Daoy (cell line): ENCODE measurements around the gene INSIG1. TPM values are rescaled to one million over a fixed set of nuclear protein-coding genes. Genes with fewer than 3 reads are reported as not detected.

Source experiments
- DNase-seq: peaks from one replicate; pipeline ENCODE4 v3.0.0-alpha.2; 2015; ENCODE audit warnings: low read depth
- total RNA-seq: library from RNA; depleted of rRNA; stranded (reverse); fragments of >200 nt; shearing (Covaris generic); gene quantifications from 2 replicates; pipeline ENCODE4 v1.2.3, GENCODE V29; 2014; rRNA removed

The INSIG1 gene
- total RNA-seq, 1 experiment from 2014 or later: 83.7 TPM

- DNase-seq: no peak
Observed at GRCh38 chr7:155349601-155350331, 52.1 kb downstream of the INSIG1 start.

GRCh38 chr7:155351120-155351870 is 53.6 kb downstream of the INSIG1 start:
- DNase-seq: no peak

- DNase-seq: no peak
Observed at GRCh38 chr7:155352076-155352752, 54.5 kb downstream of the INSIG1 start.

DNA sequence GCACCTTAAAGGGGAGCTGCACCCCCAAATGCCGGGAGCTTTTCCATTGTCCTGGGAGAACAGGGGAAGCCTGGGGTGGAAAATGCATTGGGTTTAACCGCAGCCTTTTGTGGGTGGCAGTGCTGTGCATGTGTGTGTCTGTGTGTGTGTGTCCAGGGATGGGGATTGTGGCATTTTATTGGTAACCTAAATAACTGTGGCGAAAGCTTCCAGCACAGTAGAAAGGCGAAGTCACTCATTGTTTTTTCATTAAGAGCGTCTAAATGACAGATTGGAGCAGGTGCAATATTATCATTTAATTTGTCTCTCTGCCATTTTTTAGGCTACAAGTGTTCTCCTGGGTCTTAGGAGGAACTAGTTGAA is 55.1 kb downstream of the INSIG1 start:
- DNase-seq: no peak

DNA sequence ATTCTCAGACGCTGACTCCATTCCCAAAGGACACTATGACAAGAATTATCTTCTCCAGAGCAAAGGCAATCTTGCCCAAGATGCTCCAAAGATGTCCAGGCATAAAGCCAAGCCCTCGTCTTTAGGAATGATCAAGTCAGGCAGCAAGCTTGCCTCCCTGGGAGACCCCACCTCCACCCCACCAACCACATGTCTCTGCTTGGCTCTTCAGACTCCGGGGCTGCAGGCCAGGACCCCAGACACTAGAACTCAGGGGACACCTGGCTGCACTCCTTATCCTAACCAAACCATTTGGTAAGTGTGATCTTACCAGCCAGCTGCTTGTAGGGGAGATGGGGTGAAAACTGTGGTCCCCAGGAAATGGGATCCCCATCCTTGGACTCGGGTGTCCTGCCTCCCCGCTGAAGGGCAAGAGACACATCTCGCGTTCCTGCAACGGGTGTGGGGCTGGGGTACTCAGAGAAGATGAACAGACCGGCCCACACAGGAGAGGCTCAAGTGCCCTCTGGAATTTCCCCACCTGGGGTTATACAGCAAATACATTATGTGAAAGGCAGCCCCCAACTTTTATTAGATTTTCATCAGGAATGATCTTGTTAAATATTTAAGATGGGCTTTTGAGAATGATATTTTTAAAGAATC is 55.7 kb downstream of the INSIG1 start:
- no peak for DNase-seq

GRCh38 chr7:155354371-155355048 is 56.8 kb downstream of the INSIG1 start:
- DNase-seq: no peak

DNA sequence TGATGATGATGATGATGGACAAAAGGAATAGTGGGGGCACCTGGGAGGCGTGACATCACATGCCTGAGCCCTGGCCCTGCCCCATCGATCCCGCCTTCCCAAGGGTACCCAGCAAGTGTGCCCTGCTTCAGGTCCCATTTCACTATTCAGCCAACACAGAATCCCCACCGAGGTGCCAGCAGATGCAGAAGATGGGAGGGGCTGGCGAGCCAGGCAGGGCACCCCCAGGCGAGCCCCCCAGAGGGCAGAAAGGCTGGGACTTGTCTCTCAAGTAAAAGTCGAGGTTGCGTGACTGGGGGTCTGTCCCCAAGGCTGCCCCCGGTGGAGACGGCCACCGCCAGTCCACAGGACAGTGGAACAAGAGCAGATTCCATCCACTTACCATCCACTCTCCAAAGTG is 57.5 kb downstream of the INSIG1 start:
- DNase-seq: no peak

GRCh38 chr7:155355745-155356144 is 58.1 kb downstream of the INSIG1 start:
- DNase-seq: no peak

- DNase-seq: no peak
Observed at GRCh38 chr7:155356323-155357105, 58.8 kb downstream of the INSIG1 start.

DNA sequence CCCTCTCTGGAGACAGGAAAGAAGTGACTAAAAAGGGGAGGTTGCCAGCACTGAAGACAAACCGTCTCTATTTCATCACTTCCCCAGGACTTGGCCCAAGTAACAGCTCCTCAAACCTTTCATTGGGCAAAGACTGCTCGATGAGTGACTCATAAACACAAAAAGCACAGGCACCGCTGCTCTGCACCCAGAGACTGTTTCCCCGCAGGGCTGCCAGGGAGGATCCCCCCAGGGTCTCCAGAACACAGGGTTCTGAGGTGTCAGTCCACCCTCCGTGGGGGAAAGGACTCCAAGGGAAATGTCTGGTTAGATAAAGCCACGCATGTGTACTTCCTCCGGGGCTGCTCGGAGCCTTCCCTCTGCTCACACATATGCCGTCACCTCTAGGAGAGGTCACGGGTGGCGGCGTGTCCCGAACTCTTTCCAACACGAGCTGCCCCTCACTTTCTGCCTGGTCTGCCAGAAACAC is 59.9 kb downstream of the INSIG1 start:
- no peak for DNase-seq

- DNase-seq: no peak
Observed at GRCh38 chr7:155358066-155358947, 60.6 kb downstream of the INSIG1 start.

DNA sequence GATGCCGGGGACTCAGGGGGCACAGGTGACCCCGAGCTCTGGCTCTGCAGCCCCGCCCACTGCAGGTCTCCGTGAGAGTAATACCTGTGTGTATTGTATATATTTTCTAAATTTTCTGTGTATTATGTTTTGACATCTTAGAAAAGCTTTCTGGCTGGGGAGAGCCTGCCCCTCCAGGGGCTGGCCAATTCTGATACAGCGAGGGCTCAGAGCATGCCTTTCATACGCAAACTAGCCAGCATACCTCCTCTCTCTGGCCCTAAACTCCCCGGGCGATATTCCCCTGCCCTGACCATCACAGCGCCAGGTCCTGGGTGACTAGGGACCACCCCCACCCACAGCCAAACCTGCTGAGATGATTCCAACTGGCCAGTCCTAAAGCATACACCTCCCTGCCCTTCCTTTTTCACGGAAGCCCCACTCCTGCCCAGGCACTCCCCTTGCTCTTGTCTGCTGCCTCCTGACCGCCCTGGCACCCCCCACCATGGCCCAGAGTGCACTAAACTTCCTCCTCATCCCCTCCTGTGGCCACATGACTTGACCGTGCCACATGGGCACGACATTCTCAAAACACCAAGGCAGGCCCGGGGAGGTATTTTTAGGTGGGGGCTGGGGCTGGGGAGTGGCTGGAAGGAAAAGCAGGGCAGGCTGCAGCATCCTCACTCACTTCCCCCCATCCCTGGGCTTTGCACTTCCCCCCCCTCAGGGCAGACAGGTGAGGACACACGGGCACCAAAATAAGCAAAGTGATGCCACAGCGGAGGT is 61.5 kb downstream of the INSIG1 start:
- no peak for DNase-seq

Other genes starting within 250 kb of the INSIG1 start
- gene HTR5A, start 227.6 kb upstream of the INSIG1 start, total RNA-seq: not detected in 2 replicates
- gene EN2, start 160.3 kb downstream of the INSIG1 start, total RNA-seq: 1.4 and 3.5 TPM in 2 replicates
- 1.7 and 2.7 TPM in 2 replicates for gene CNPY1, start 248.7 kb downstream of the INSIG1 start, total RNA-seq